K562 (cell line): ENCODE measurements around the gene CBX3. TPM values are rescaled to one million over a fixed set of nuclear protein-coding genes. Genes with fewer than 3 reads are reported as not detected.
A peak's percentile ranks its signal among the peaks of the same experiment; 100 is the strongest.

Source experiments
- ATF7 ChIP-seq: fragments of 450-650 bp; IDR thresholded peaks from 2 replicates; pipeline ENCODE4 v1.7.1; 2014; ENCODE audit warnings: mild to moderate bottlenecking, moderate library complexity
- CHD4 ChIP-seq: fragments of 200-600 bp; sonication (generic); IDR thresholded peaks from 3 replicates; pipeline ENCODE4 v1.6.1; 2012; ENCODE audit warnings: low read depth, mild to moderate bottlenecking, mixed read lengths, low read length, inconsistent platforms; ENCODE audit not compliant: insufficient read depth, insufficient replicate concordance, poor library complexity, severe bottlenecking
- EWSR1 ChIP-seq: fragments of 450-650 bp; IDR thresholded peaks from 2 replicates; pipeline ENCODE4 v1.6.1; 2018; ENCODE audit warnings: borderline replicate concordance, mild to moderate bottlenecking, low read depth, moderate library complexity; ENCODE audit not compliant: partially characterized antibody
- HDAC6 ChIP-seq: IDR thresholded peaks from 2 replicates; pipeline ENCODE4 v1.6.1; 2012; ENCODE audit warnings: low read depth, mild to moderate bottlenecking, control low read depth, inconsistent platforms, low read length, moderate library complexity
- MED1 ChIP-seq: sonication (generic); formaldehyde crosslinking; IDR thresholded peaks from 2 replicates; pipeline ENCODE4 v1.8.1; 2023; ENCODE audit warnings: missing genetic modification reagents, borderline replicate concordance
- MIER1 ChIP-seq: fragments of 450-650 bp; IDR thresholded peaks from 2 replicates; pipeline ENCODE4 v1.6.1; 2016; ENCODE audit warnings: antibody characterized with exemption, mild to moderate bottlenecking, low read depth
- NR3C1 ChIP-seq: sonication (generic); formaldehyde crosslinking; IDR thresholded peaks from 2 replicates; pipeline ENCODE4 v1.8.1; 2022; ENCODE audit warnings: missing genetic modification reagents
- TAF7 ChIP-seq: fragments of 450-650 bp; IDR thresholded peaks from 2 replicates; pipeline ENCODE4 v1.6.1; 2016; ENCODE audit warnings: missing genetic modification characterization, missing compliant biosample characterization
- TGIF2 ChIP-seq: sonication (generic); formaldehyde crosslinking; IDR thresholded peaks from 2 replicates; pipeline ENCODE4 v1.8.1; 2022; ENCODE audit warnings: mild to moderate bottlenecking, missing genetic modification reagents, moderate library complexity
- YBX1 ChIP-seq: fragments of 450-650 bp; IDR thresholded peaks from 2 replicates; pipeline ENCODE4 v1.7.1; 2016; ENCODE audit warnings: mild to moderate bottlenecking
- ZFP1 ChIP-seq: fragments of 450-650 bp; formaldehyde crosslinking; IDR thresholded peaks from 2 replicates; pipeline ENCODE4 v1.4.0; 2020; ENCODE audit warnings: mild to moderate bottlenecking, mixed read lengths
- polyA plus RNA-seq, 8 experiments: library from polyadenylated mRNA; depleted of rRNA in 4 of 8; stranded (reverse) in 5 of 8; unstranded in 3 of 8; fragments of >200 nt; fragmentation: Nextera tagmentation in 2 of 8; fragmentation: Illumina TruSeq in 1 of 8; extraction: Ambion mirVana in 2 of 8; extraction: Trizol in 1 of 8; gene quantifications; 2 replicates each; pipeline versions ENCODE4 v1.2.1 to v1.2.3, GENCODE V29; 2011 to 2014; ENCODE audit warnings: inconsistent platforms in 1 of 8, missing spikeins in 1 of 8
- total RNA-seq, 7 experiments: library from RNA; depleted of rRNA in 6 of 7; stranded (reverse); fragments of >200 nt in 6 of 7; fragmentation: Illumina TruSeq in 2 of 7; extraction: Trizol in 2 of 7; gene quantifications; 2 replicates each; pipeline versions ENCODE4 v1.2.1 to v1.2.3, GENCODE V29; 2011 to 2021; ENCODE audit warnings: low replicate concordance in 1 of 7
- TF ChIP-seq, protein P1 (sequence below): fragments of 450-650 bp; formaldehyde crosslinking; IDR thresholded peaks from 2 replicates; pipeline ENCODE4 v1.4.0; 2020; ENCODE audit warnings: mild to moderate bottlenecking, moderate library complexity
- TF ChIP-seq, protein P2 (sequence below): fragments of 450-650 bp; conservative IDR thresholded peaks from 2 replicates; pipeline ENCODE4 v1.6.1; 2016; ENCODE audit warnings: missing genetic modification characterization, low read depth, mild to moderate bottlenecking, missing compliant biosample characterization, moderate library complexity
- TF ChIP-seq, protein P3 (sequence below): fragments of 250-450 bp; sonication (Bioruptor Pico); IDR thresholded peaks from 2 replicates; pipeline ENCODE4 v1.5.0; 2020; ENCODE audit warnings: mild to moderate bottlenecking, borderline replicate concordance
- TF ChIP-seq, protein P4 (sequence below), 2 experiments: fragments of 150-350 bp in 1 of 2; IDR thresholded peaks; 2 replicates each; pipeline ENCODE4 v1.6.1; 2012 to 2016; ENCODE audit warnings: low read depth in 2 of 2, low read length in 2 of 2, mild to moderate bottlenecking in 1 of 2, moderate library complexity in 1 of 2
- TF ChIP-seq, protein P5 (sequence below): fragments of 250-450 bp; sonication (Bioruptor Pico); IDR thresholded peaks from 2 replicates; pipeline ENCODE4 v1.9.0; 2021; ENCODE audit warnings: mild to moderate bottlenecking, inconsistent platforms

Gene CBX3
- total and polyA plus RNA-seq, 9 of the 15 experiments (the other 6 are each of a cell fraction or from before 2014, with no cell fraction given) = 198 to 413 (median 328) TPM

DNA sequence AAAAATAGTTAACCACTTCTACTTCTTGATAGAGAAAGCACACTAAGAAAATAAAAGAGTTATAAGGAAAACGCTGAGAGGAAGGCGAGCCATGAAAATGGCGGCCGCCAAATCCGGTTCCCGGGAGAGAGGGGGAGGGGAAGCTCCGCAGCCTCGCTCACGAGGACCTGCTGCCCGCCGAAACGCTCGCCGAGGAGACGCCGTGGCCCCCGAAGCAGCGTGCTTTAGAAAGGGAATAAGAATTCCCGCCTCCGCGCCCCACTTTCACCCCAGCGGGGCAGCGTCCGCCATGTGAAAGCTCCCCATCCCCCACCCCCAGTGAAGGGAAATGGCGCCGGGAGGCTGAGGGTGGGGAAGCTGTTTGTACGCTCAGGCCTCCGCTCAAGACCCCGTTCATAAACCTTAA lies 1.5 kb upstream of the CBX3 start (continued):
- TF ChIP-seq, protein P1, sequence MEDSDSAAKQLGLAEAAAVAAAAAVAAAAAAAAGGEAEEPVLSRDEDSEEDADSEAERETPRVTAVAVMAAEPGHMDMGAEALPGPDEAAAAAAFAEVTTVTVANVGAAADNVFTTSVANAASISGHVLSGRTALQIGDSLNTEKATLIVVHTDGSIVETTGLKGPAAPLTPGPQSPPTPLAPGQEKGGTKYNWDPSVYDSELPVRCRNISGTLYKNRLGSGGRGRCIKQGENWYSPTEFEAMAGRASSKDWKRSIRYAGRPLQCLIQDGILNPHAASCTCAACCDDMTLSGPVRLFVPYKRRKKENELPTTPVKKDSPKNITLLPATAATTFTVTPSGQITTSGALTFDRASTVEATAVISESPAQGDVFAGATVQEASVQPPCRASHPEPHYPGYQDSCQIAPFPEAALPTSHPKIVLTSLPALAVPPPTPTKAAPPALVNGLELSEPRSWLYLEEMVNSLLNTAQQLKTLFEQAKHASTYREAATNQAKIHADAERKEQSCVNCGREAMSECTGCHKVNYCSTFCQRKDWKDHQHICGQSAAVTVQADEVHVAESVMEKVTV (CRISPR knock-in tag) = peak; percentile 19
- TF ChIP-seq NR3C1 (CRISPR knock-in tag) (0 out of 2 replicates have a peak, but pooled peaks have one; percentile 61), CHD4 (no peak), TAF7 (tag) (no peak), MIER1 (no peak), YBX1 (no peak), ATF7 (no peak), MED1 (no peak), EWSR1 (no peak), ZFP1 (CRISPR knock-in tag) (no peak), TGIF2 (CRISPR knock-in tag) (no peak), HDAC6 (no peak)
- TF ChIP-seq, protein P2, sequence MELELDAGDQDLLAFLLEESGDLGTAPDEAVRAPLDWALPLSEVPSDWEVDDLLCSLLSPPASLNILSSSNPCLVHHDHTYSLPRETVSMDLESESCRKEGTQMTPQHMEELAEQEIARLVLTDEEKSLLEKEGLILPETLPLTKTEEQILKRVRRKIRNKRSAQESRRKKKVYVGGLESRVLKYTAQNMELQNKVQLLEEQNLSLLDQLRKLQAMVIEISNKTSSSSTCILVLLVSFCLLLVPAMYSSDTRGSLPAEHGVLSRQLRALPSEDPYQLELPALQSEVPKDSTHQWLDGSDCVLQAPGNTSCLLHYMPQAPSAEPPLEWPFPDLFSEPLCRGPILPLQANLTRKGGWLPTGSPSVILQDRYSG (tag) = 0 out of 2 replicates have a peak, but pooled peaks have one; percentile 41
- TF ChIP-seq, protein P3, sequence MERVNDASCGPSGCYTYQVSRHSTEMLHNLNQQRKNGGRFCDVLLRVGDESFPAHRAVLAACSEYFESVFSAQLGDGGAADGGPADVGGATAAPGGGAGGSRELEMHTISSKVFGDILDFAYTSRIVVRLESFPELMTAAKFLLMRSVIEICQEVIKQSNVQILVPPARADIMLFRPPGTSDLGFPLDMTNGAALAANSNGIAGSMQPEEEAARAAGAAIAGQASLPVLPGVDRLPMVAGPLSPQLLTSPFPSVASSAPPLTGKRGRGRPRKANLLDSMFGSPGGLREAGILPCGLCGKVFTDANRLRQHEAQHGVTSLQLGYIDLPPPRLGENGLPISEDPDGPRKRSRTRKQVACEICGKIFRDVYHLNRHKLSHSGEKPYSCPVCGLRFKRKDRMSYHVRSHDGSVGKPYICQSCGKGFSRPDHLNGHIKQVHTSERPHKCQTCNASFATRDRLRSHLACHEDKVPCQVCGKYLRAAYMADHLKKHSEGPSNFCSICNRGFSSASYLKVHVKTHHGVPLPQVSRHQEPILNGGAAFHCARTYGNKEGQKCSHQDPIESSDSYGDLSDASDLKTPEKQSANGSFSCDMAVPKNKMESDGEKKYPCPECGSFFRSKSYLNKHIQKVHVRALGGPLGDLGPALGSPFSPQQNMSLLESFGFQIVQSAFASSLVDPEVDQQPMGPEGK (CRISPR knock-in tag) = 0 out of 2 replicates have a peak, but pooled peaks have one; percentile 70
- TF ChIP-seq, protein P4, sequence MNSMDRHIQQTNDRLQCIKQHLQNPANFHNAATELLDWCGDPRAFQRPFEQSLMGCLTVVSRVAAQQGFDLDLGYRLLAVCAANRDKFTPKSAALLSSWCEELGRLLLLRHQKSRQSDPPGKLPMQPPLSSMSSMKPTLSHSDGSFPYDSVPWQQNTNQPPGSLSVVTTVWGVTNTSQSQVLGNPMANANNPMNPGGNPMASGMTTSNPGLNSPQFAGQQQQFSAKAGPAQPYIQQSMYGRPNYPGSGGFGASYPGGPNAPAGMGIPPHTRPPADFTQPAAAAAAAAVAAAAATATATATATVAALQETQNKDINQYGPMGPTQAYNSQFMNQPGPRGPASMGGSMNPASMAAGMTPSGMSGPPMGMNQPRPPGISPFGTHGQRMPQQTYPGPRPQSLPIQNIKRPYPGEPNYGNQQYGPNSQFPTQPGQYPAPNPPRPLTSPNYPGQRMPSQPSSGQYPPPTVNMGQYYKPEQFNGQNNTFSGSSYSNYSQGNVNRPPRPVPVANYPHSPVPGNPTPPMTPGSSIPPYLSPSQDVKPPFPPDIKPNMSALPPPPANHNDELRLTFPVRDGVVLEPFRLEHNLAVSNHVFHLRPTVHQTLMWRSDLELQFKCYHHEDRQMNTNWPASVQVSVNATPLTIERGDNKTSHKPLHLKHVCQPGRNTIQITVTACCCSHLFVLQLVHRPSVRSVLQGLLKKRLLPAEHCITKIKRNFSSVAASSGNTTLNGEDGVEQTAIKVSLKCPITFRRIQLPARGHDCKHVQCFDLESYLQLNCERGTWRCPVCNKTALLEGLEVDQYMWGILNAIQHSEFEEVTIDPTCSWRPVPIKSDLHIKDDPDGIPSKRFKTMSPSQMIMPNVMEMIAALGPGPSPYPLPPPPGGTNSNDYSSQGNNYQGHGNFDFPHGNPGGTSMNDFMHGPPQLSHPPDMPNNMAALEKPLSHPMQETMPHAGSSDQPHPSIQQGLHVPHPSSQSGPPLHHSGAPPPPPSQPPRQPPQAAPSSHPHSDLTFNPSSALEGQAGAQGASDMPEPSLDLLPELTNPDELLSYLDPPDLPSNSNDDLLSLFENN (IDR thresholded peaks at IDR 0.05; ENCODE audit: low read depth in 2 of 2, low read length in 2 of 2) = 0 out of 4 replicates have a peak, but pooled peaks of 1 of the 2 experiments have one; percentile 6
- TF ChIP-seq, protein P5, sequence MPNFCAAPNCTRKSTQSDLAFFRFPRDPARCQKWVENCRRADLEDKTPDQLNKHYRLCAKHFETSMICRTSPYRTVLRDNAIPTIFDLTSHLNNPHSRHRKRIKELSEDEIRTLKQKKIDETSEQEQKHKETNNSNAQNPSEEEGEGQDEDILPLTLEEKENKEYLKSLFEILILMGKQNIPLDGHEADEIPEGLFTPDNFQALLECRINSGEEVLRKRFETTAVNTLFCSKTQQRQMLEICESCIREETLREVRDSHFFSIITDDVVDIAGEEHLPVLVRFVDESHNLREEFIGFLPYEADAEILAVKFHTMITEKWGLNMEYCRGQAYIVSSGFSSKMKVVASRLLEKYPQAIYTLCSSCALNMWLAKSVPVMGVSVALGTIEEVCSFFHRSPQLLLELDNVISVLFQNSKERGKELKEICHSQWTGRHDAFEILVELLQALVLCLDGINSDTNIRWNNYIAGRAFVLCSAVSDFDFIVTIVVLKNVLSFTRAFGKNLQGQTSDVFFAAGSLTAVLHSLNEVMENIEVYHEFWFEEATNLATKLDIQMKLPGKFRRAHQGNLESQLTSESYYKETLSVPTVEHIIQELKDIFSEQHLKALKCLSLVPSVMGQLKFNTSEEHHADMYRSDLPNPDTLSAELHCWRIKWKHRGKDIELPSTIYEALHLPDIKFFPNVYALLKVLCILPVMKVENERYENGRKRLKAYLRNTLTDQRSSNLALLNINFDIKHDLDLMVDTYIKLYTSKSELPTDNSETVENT (CRISPR knock-in tag) = no peak
